Small intestine (tissue), 7 donors: Measurements from ENCODE around the gene C11orf97. TPM values are rescaled to one million over a fixed set of nuclear protein-coding genes. Genes with fewer than 3 reads are reported as not detected.
"Not testable (repeated sequence)": the region's sequence is repeated elsewhere in the genome, so short reads cannot be mapped to it uniquely, and the experiment has no call there.

Source experiments
- DNase-seq, 2 donors: peaks; one replicate each; pipeline versions ENCODE4 v3.0.0 to v3.0.0-alpha.2; 2013
- FAIRE-seq: peaks from 2 replicates; lab custom pipeline; 2012; peaks lifted over from hg19 to GRCh38; lab: Jason Lieb, UNC
- H3K27ac ChIP-seq, 3 donors: one replicate each; pipeline ENCODE4 v1.5.1; 2013; ENCODE audit warnings: low read length in 2 of 3, mild to moderate bottlenecking in 2 of 3, control low read depth in 1 of 3, inconsistent platforms in 1 of 3, low read depth in 1 of 3, moderate library complexity in 1 of 3
- H3K27me3 ChIP-seq, 3 donors: one replicate each; pipeline ENCODE4 v1.6.1; 2013; ENCODE audit warnings: low read length in 3 of 3, inconsistent platforms in 1 of 3; ENCODE audit not compliant: control insufficient read depth in 3 of 3, insufficient read depth in 3 of 3
- H3K36me3 ChIP-seq, 3 donors: one replicate each; pipeline ENCODE4 v1.6.1; 2013; ENCODE audit warnings: low read length in 3 of 3, inconsistent platforms in 1 of 3, low read depth in 1 of 3, mild to moderate bottlenecking in 1 of 3, moderate library complexity in 1 of 3; ENCODE audit not compliant: control insufficient read depth in 3 of 3, insufficient read depth in 2 of 3
- H3K4me1 ChIP-seq, 3 donors: one replicate each; pipeline ENCODE4 v1.6.1; 2013; ENCODE audit warnings: low read length in 2 of 3, inconsistent platforms in 1 of 3, low read depth in 1 of 3, mild to moderate bottlenecking in 1 of 3, moderate library complexity in 1 of 3; ENCODE audit not compliant: control insufficient read depth in 3 of 3, insufficient read depth in 2 of 3
- H3K4me3 ChIP-seq, 3 donors: one replicate each; pipeline ENCODE4 v1.5.1; 2013; ENCODE audit warnings: low read length in 3 of 3, control low read depth in 1 of 3, inconsistent platforms in 1 of 3, low read depth in 1 of 3, mild to moderate bottlenecking in 1 of 3, moderate library complexity in 1 of 3
- H3K9me3 ChIP-seq, 2 donors: one replicate each; pipeline ENCODE4 v1.6.1; 2013; ENCODE audit warnings: low read depth in 1 of 2, low read length in 1 of 2; ENCODE audit not compliant: control insufficient read depth in 2 of 2, insufficient read depth in 1 of 2
- WGBS, 3 donors: extraction: QIAGEN DNeasy Blood & Tissue Kit; methylation state at CpG; one replicate each; pipeline ENCODE4 v1.1.7; 2013; 5-methylcytosine and 5-hydroxymethylcytosine counted together
- polyA plus RNA-seq, 4 donors: library from polyadenylated mRNA; stranded (reverse) in 3 of 4; unstranded in 1 of 4; fragments of 200-250 nt in 3 of 4; fragments of 120-200 nt in 1 of 4; gene quantifications; one replicate each; pipeline versions ENCODE4 v1.2.1 to v1.2.3, GENCODE V29; 2013
- donor health status: healthy with polysubstance abuse.
- donor health status: control.
- donor health status: control.
- donor health status: Bipolar disorder and iron deficiency.
- donor health status: healthy.

The C11orf97 gene
- polyA plus RNA-seq, 4 donors = 0.09 TPM; not detected in 3

- peak; percentile 32 to 73 for DNase-seq
- peaks cover 0 to 8% (median 0%) of the 10 kb centered on the region in 3 donors for H3K36me3 ChIP-seq
- FAIRE-seq = no peak
- peak overlapping the region; percentile 66 to 92 (median 79) for H3K4me3 ChIP-seq
- peak overlapping the region; percentile 92 to 98 (median 98) for H3K27ac ChIP-seq
- WGBS, 3 donors = 4 to 14% (median 9%) methylated on average over 46 to 59 of the region's 59 CpGs
- peaks cover 0 to 18% (median 2%) of the 10 kb centered on the region in 3 donors for H3K4me1 ChIP-seq
- no peaks in the 10 kb centered on the region for H3K9me3 ChIP-seq
- H3K27me3 ChIP-seq = no peaks in the 10 kb centered on the region
Observed at GRCh38 chr11:94544646-94545263, 32.5 kb downstream of the C11orf97 start.

GRCh38 chr11:94545264-94546161, 33.3 kb downstream of the C11orf97 start:
- Histone ChIP-seq H3K27me3 (no peaks in the 10 kb centered on the region), H3K27ac (peak overlapping the region; percentile 92 to 98 (median 98)), H3K36me3 (peaks cover 0 to 8% (median 0%) of the 10 kb centered on the region in 3 donors), H3K9me3 (no peaks in the 10 kb centered on the region), H3K4me3 (peak overlapping the region; percentile 66 to 92 (median 79)), H3K4me1 (peaks cover 0 to 18% (median 3%) of the 10 kb centered on the region in 3 donors)
- DNase-seq (peak; percentile 61 to 66), FAIRE-seq (no peak)
- 12 to 48% (median 30%) methylated on average over 48 to 54 of the region's 54 CpGs for WGBS, 3 donors

DNA sequence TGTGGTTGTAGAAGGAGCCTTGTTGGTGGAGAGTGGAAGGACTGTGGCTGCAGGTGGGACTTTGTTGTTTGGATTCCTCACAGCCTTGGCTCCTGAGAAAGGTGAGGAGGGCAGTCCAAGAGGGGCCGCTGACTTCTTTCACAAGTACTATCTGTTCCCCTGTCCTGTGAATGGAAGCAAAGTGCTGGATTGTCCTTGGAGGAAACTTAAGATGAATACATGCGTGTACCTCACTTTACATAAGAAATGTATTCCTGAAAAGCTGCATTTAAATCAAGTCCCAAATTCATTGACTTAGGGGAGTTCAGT, 33.9 kb downstream of the C11orf97 start:
- Histone ChIP-seq H3K9me3 (no peaks in the 10 kb centered on the region), H3K27me3 (no peaks in the 10 kb centered on the region), H3K4me3 (peak overlapping the region; percentile 66 to 92 (median 79)), H3K4me1 (peaks cover 0 to 17% (median 5%) of the 10 kb centered on the region in 3 donors), H3K36me3 (peaks cover 0 to 8% (median 0%) of the 10 kb centered on the region in 3 donors), H3K27ac (peak overlapping the region; percentile 36 to 98 (median 92))
- DNase-seq = peak; percentile 35 to 44
- WGBS, 3 donors = 21 to 55% (median 38%) methylated on average over 2 of the region's 2 CpGs
- FAIRE-seq = no peak

- H3K27me3 ChIP-seq = no peaks in the 10 kb centered on the region
- H3K36me3 ChIP-seq = peaks cover 0 to 12% (median 0%) of the 10 kb centered on the region in 3 donors
- peak; percentile 89 to 97 for DNase-seq
- peaks cover 0 to 14% (median 5%) of the 10 kb centered on the region in 3 donors for H3K4me1 ChIP-seq
- peak overlapping the region in 2 of 3 donors; percentile 66 to 92 for H3K4me3 ChIP-seq
- H3K9me3 ChIP-seq = no peaks in the 10 kb centered on the region
- H3K27ac ChIP-seq = peak overlapping the region; percentile 9 to 98 (median 43)
- no peak for FAIRE-seq
- 12 to 71% (median 30%) methylated on average over 1 of the region's 1 CpG for whole genome bisulfite sequencing, 3 donors
Observed at GRCh38 chr11:94546886-94547285, 34.6 kb downstream of the C11orf97 start.

GRCh38 chr11:94549146-94549545, 36.9 kb downstream of the C11orf97 start:
- peaks cover 0 to 14% (median 2%) of the 10 kb centered on the region in 3 donors for H3K36me3 ChIP-seq
- peak overlapping the region in 2 of 3 donors; percentile 56 to 66 for H3K4me3 ChIP-seq
- no peaks in the 10 kb centered on the region for H3K9me3 ChIP-seq
- H3K27me3 ChIP-seq = no peaks in the 10 kb centered on the region
- H3K4me1 ChIP-seq = peaks cover 0 to 12% (median 2%) of the 10 kb centered on the region in 3 donors
- no peak for FAIRE-seq
- peak overlapping the region in 1 of 3 donors; percentile 60 for H3K27ac ChIP-seq
- DNase-seq = peak; percentile 51 to 74
- 19 to 53% (median 33%) methylated on average over 5 of the region's 5 CpGs for WGBS, 3 donors

DNA sequence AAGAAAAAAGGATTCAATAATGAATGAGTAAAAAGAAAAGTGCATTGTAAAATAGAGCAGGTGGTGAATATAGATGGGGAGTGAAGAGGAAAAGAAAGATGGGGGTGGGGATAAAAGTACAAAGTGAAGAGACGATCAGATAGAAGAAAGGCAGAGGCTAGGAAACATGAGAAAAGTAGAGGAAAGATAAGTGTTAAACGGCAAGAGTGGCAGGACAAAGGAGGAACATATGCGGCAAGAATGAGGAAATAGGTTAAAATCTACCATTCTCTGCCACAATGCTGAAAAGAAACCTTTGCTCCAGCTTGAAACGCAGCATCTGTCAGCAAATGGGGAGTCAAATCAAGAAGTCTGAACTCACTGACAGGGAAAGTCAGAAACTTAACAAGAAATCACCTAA, 38.3 kb downstream of the C11orf97 start:
- Histone ChIP-seq H3K36me3 (peaks cover 0 to 12% (median 2%) of the 10 kb centered on the region in 3 donors), H3K9me3 (no peaks in the 10 kb centered on the region), H3K27me3 (no peaks in the 10 kb centered on the region), H3K4me3 (peak overlapping the region in 1 of 3 donors; percentile 5), H3K27ac (peak overlapping the region in 1 of 3 donors; percentile 19), H3K4me1 (peaks cover 0 to 13% (median 4%) of the 10 kb centered on the region in 3 donors)
- DNase-seq (peak in 1 of 2 donors; percentile 39), FAIRE-seq (no peak)
- WGBS, 3 donors = 17 to 46% (median 30%) methylated on average over 4 of the region's 4 CpGs

- Histone ChIP-seq H3K27me3 (no peaks in the 10 kb centered on the region), H3K4me1 (peaks cover 0 to 13% (median 4%) of the 10 kb centered on the region in 3 donors), H3K36me3 (peaks cover 0 to 7% (median 2%) of the 10 kb centered on the region in 3 donors), H3K9me3 (no peaks in the 10 kb centered on the region), H3K27ac (no peak overlapping the region), H3K4me3 (no peak overlapping the region)
- DNase-seq (peak in 1 of 2 donors; percentile 28), FAIRE-seq (no peak)
- 41 to 96% (median 96%) methylated on average over 1 of the region's 1 CpG for WGBS, 3 donors
Observed at GRCh38 chr11:94553938-94554337, 41.7 kb downstream of the C11orf97 start.

DNA sequence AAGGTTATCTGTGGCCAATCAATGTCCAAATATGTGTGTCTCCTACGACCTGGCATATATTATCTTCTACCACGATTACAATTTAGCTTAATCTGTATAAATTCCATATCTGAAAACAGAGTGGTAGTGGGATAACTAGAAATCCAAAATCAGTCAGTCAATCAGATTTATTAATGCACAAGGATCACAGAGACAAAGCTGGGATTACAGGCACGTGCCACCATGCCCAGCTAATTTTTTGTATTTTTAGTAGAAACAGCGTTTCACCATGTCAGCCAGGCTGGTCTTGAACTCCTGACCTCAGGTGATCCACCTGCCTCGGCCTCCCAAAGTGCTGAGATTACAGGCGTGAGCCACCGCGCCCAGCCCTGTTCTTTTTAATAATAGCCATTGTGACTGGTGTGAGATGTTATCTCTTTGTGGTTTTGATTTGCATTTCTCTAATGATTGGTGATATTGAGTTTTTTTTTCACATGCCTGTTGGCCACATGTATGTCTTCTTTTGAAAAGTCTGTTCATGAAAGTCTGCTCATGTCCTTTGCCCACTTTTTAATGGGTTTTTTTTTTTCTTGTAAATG, 43.6 kb downstream of the C11orf97 start:
- not testable (repeated sequence) for H3K4me1 ChIP-seq, H3K27me3 ChIP-seq, H3K4me3 ChIP-seq, H3K27ac ChIP-seq, DNase-seq, FAIRE-seq, H3K9me3 ChIP-seq
- peaks cover 0 to 10% (median 2%) of the 10 kb centered on the region in 3 donors for H3K36me3 ChIP-seq
- 48 to 74% (median 59%) methylated on average over 8 of the region's 8 CpGs for WGBS, 3 donors
